Measurements from ENCODE around the gene CIRBP. TPM values are rescaled to one million over a fixed set of nuclear protein-coding genes. Genes with fewer than 3 reads are reported as not detected.
A peak's percentile ranks its signal among the peaks of the same experiment; 100 is the strongest.

The CIRBP gene
- total and polyA plus RNA-seq, 2 of the 13 experiments (the other 11 are each of a cell fraction or from before 2014, with no cell fraction given) = 133 to 140 TPM

GRCh38 chr19:1269478-1270212, 513 bp downstream of the CIRBP start (continued):
- TF ChIP-seq EEA1 (CRISPR knock-in tag; IDR thresholded peaks at IDR 0.05; ENCODE audit: borderline replicate concordance) = no peak
- no peak for TF ChIP-seq ZNF557 (CRISPR knock-in tag; IDR thresholded peaks at IDR 0.05)
- no peak; the same call in 1 of the 2 replicates for TF ChIP-seq CBFB (CRISPR knock-in tag; IDR thresholded peaks at IDR 0.05)
- no peak for TF ChIP-seq CREM (IDR thresholded peaks at IDR 0.05)
- no peak for TF ChIP-seq CREM (CRISPR knock-in tag; IDR thresholded peaks at IDR 0.05)
- TF ChIP-seq IRF9 (CRISPR knock-in tag; IDR thresholded peaks at IDR 0.05; ENCODE audit: borderline replicate concordance) = peak; percentile 37; the same call in 1 of the 2 replicates
- TF ChIP-seq POLR2G (IDR thresholded peaks at IDR 0.05; ENCODE audit: low read depth, low read length) = peak; percentile 78
- peak; percentile 30; the same call in 1 of the 2 replicates for TF ChIP-seq YEATS2 (CRISPR knock-in tag; IDR thresholded peaks at IDR 0.05; ENCODE audit: borderline replicate concordance)
- TF ChIP-seq NCOA5 (CRISPR knock-in tag; IDR thresholded peaks at IDR 0.05) = no peak
- no peak; the same call in 1 of the 2 replicates for TF ChIP-seq ETV6 (CRISPR knock-in tag; conservative IDR thresholded peaks at IDR 0.05)
- TF ChIP-seq ZNF616 (CRISPR knock-in tag; IDR thresholded peaks at IDR 0.05; ENCODE audit: low read depth) = peak; percentile 45; the same call in 1 of the 2 replicates
- no peak for TF ChIP-seq GPN1 (CRISPR knock-in tag; IDR thresholded peaks at IDR 0.05; ENCODE audit: borderline replicate concordance)
- TF ChIP-seq MBD4 (IDR thresholded peaks at IDR 0.05; ENCODE audit: borderline replicate concordance, low read length) = no peak
- TF ChIP-seq KDM1A (CRISPR knock-in tag; IDR thresholded peaks at IDR 0.05) = no peak
- TF ChIP-seq CENPT (CRISPR knock-in tag; IDR thresholded peaks at IDR 0.05; ENCODE audit: low read depth) = no peak
- no peak for TF ChIP-seq BORCS8-MEF2B (CRISPR knock-in tag; IDR thresholded peaks at IDR 0.05)
- TF ChIP-seq, protein P1, sequence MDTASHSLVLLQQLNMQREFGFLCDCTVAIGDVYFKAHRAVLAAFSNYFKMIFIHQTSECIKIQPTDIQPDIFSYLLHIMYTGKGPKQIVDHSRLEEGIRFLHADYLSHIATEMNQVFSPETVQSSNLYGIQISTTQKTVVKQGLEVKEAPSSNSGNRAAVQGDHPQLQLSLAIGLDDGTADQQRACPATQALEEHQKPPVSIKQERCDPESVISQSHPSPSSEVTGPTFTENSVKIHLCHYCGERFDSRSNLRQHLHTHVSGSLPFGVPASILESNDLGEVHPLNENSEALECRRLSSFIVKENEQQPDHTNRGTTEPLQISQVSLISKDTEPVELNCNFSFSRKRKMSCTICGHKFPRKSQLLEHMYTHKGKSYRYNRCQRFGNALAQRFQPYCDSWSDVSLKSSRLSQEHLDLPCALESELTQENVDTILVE (CRISPR knock-in tag; IDR thresholded peaks at IDR 0.05) = peak; percentile 7; the same call in 1 of the 2 replicates
- TF ChIP-seq ZFP62 (CRISPR knock-in tag; IDR thresholded peaks at IDR 0.05) = no peak
- TF ChIP-seq ZIK1 (CRISPR knock-in tag; IDR thresholded peaks at IDR 0.05; ENCODE audit: borderline replicate concordance, low read depth) = no peak
- TF ChIP-seq ATAD3A (CRISPR knock-in tag; IDR thresholded peaks at IDR 0.05) = no peak
- TF ChIP-seq SSRP1 (CRISPR knock-in tag; IDR thresholded peaks at IDR 0.05) = no peak
- TF ChIP-seq ZNF276 (CRISPR knock-in tag; IDR thresholded peaks at IDR 0.05; ENCODE audit: low read depth) = no peak
- no peak for TF ChIP-seq ZNF7 (CRISPR knock-in tag; IDR thresholded peaks at IDR 0.05)
- no peak for TF ChIP-seq PITX1 (CRISPR knock-in tag; IDR thresholded peaks at IDR 0.05)
- TF ChIP-seq, protein P2, sequence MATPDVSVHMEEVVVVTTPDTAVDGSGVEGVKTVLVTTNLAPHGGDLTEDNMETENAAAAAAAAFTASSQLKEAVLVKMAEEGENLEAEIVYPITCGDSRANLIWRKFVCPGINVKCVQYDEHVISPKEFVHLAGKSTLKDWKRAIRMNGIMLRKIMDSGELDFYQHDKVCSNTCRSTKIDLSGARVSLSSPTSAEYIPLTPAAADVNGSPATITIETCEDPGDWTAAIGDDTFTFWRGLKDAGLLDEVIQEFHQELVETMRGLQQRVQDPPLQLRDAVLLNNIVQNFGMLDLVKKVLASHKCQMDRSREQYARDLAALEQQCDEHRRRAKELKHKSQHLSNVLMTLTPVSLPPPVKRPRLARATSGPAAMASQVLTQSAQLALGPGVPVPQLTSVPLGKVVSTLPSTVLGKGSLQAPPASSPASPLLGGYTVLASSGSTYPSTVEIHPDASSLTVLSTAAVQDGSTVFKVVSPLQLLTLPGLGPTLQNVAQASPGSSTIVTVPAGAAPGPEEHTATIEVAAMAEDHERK (CRISPR knock-in tag; IDR thresholded peaks at IDR 0.05; ENCODE audit: low read depth) = no peak
- 0 out of 2 replicates have a peak, but pooled peaks have one; percentile 36 for TF ChIP-seq ZNF724P (CRISPR knock-in tag; IDR thresholded peaks at IDR 0.05; ENCODE audit: borderline replicate concordance)
- no peak for TF ChIP-seq HOXA5 (CRISPR knock-in tag; IDR thresholded peaks at IDR 0.05)
- no peak for TF ChIP-seq ATM (IDR thresholded peaks at IDR 0.05; ENCODE audit: borderline replicate concordance)

All from HepG2 (cell line).